ENCODE results near the gene MAPK8IP3. TPM values are rescaled to one million over a fixed set of nuclear protein-coding genes. Genes with fewer than 3 reads are reported as not detected.

The MAPK8IP3 gene
- polyA plus RNA-seq, 1 donor: 68.6 TPM

GRCh38 chr16:1812732-1813163 is 106.8 kb downstream of the MAPK8IP3 start:
- no peak for DNase-seq

GRCh38 chr16:1815461-1815860 is 109.5 kb downstream of the MAPK8IP3 start:
- no peak for DNase-seq

- no peak for DNase-seq
Observed at GRCh38 chr16:1816396-1817275, 110.6 kb downstream of the MAPK8IP3 start.

GRCh38 chr16:1817276-1817589 is 111.2 kb downstream of the MAPK8IP3 start:
- DNase-seq: no peak

GRCh38 chr16:1817716-1818115 is 111.7 kb downstream of the MAPK8IP3 start:
- no peak for DNase-seq

GRCh38 chr16:1818204-1818872 is 112.3 kb downstream of the MAPK8IP3 start:
- no peak for DNase-seq

GRCh38 chr16:1818873-1819525 is 113.0 kb downstream of the MAPK8IP3 start:
- DNase-seq: no peak

- DNase-seq: no peak
Observed at GRCh38 chr16:1819611-1820010, 113.6 kb downstream of the MAPK8IP3 start.

Other genes starting within 250 kb of the MAPK8IP3 start
- 48.5 TPM for gene CLCN7, start 231.2 kb upstream of the MAPK8IP3 start, polyA plus RNA-seq (ENCODE audit: insufficient read length)
- gene PTX4, start 217.3 kb upstream of the MAPK8IP3 start, polyA plus RNA-seq (ENCODE audit: insufficient read length): not detected
- 28.8 TPM for gene TELO2, start 212.8 kb upstream of the MAPK8IP3 start, polyA plus RNA-seq (ENCODE audit: insufficient read length)
- gene TMEM204, start 172.5 kb upstream of the MAPK8IP3 start, polyA plus RNA-seq (ENCODE audit: insufficient read length): 15.7 TPM
- gene IFT140, start 94.1 kb upstream of the MAPK8IP3 start, polyA plus RNA-seq (ENCODE audit: insufficient read length): 43.9 TPM
- 27.3 TPM for gene CRAMP1, start 93.8 kb upstream of the MAPK8IP3 start, polyA plus RNA-seq (ENCODE audit: insufficient read length)
- 82.0 TPM for gene JPT2, start 27.9 kb upstream of the MAPK8IP3 start, polyA plus RNA-seq (ENCODE audit: insufficient read length)
- gene NME3, start 65.3 kb downstream of the MAPK8IP3 start, polyA plus RNA-seq (ENCODE audit: insufficient read length): 18.0 TPM
- gene EME2, start 66.6 kb downstream of the MAPK8IP3 start, polyA plus RNA-seq (ENCODE audit: insufficient read length): 10.7 TPM
- gene MRPS34, start 66.9 kb downstream of the MAPK8IP3 start, polyA plus RNA-seq (ENCODE audit: insufficient read length): 53.8 TPM
- 32.8 TPM for gene SPSB3, start 76.4 kb downstream of the MAPK8IP3 start, polyA plus RNA-seq (ENCODE audit: insufficient read length)
- gene NUBP2, start 76.8 kb downstream of the MAPK8IP3 start, polyA plus RNA-seq (ENCODE audit: insufficient read length): 33.6 TPM
- 1.6 TPM for gene IGFALS, start 87.5 kb downstream of the MAPK8IP3 start, polyA plus RNA-seq (ENCODE audit: insufficient read length)
- 33.9 TPM for gene HAGH, start 120.6 kb downstream of the MAPK8IP3 start, polyA plus RNA-seq (ENCODE audit: insufficient read length)
- 35.5 TPM for gene FAHD1, start 121.0 kb downstream of the MAPK8IP3 start, polyA plus RNA-seq (ENCODE audit: insufficient read length)
- gene MEIOB, start 166.0 kb downstream of the MAPK8IP3 start, polyA plus RNA-seq (ENCODE audit: insufficient read length): 3.2 TPM
- gene HS3ST6, start 212.2 kb downstream of the MAPK8IP3 start, polyA plus RNA-seq (ENCODE audit: insufficient read length): 0.15 TPM
- 55.9 TPM for gene MSRB1, start 237.0 kb downstream of the MAPK8IP3 start, polyA plus RNA-seq (ENCODE audit: insufficient read length)
- 0.18 TPM for gene RPL3L, start 248.5 kb downstream of the MAPK8IP3 start, polyA plus RNA-seq (ENCODE audit: insufficient read length)

Data from left kidney (tissue), 2 donors.